GM21390 (cell line): ENCODE results near the gene MALT1.
A peak's percentile ranks its signal among the peaks of the same experiment; 100 is the strongest.
"Not testable (repeated sequence)": the region's sequence is repeated elsewhere in the genome, so short reads cannot be mapped to it uniquely, and the experiment has no call there.

Experiments used
- ATAC-seq: cut with Tn5 transposase; IDR thresholded peaks from one replicate; pipeline ENCODE4 v1.9.1; 2021; ENCODE audit not compliant: unreplicated experiment

Gene MALT1

DNA sequence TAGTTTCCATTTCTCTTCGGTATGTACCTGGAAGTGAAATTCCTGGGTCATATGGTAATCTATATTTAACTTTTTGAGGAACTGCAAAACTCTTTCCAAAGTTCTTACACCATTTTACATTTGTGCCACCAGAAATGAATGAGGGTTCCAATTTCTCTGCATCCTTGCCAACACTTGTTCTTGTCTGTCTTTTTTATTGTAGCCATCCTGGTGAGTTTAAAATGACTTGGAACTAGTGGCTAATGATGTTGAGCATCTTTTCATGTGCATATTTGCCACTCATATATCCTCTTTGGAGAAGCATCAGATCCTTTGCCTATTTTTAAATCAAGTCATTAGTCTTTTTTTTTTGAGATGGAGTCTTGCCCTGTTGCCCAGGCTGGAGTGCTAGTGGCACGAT is 59.4 kb downstream of the MALT1 start:
- no peak for ATAC-seq

DNA sequence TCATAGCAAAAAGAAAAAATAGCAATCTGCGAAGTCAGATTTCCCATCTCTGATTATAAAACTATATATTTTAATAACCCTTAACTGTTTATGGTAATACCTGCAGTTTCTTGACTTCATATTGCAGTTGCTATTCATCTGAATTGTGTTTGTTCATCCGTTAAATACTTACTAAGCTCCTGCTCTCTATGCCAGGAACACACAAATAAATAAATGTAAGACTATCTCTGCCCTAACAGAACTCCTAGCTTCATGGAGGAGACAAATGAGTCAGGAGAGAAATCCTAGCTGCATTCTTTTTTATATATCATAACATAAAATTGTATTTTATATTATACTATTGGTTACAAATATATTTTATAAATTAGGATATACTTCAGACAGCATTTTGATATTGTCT is 61.2 kb downstream of the MALT1 start:
- no peak for ATAC-seq

DNA sequence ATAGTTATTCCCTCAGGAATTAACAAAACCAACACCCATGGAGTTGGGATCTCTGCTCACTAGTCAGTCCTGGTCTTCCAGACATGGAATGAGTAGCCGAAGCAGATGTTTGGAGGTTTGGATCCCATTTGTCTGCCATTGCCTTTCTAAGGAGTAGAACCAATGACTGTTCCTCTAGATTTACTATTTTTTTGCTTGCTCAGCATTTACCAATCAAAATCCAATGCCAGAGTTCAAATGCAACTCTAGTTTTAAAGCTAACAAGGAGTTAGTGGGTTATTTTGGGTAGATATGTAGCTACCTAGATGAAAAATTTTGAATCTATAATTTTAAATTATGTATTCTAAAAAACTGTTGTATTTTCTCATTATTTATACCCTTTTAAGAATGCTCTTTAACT is 62.6 kb downstream of the MALT1 start:
- no peak for ATAC-seq

DNA sequence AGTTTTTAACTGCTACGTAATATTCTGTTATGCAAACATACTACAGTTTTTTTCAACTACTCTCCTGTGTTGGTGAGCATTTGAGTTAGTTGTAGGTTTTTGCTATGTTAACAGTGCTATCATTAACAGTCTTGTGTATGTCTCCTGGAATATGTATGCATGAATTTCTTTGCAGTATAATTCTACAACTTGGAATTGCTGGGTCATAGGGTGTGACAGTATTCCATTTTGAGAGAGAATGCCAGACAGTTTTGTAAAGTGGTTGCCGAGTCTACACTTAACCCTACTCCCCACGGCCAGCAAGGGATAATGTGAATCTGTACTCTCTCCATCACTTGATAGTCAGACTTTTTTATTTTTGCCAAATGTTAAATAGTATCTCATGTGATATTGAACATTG is 67.1 kb downstream of the MALT1 start:
- ATAC-seq: no peak

DNA sequence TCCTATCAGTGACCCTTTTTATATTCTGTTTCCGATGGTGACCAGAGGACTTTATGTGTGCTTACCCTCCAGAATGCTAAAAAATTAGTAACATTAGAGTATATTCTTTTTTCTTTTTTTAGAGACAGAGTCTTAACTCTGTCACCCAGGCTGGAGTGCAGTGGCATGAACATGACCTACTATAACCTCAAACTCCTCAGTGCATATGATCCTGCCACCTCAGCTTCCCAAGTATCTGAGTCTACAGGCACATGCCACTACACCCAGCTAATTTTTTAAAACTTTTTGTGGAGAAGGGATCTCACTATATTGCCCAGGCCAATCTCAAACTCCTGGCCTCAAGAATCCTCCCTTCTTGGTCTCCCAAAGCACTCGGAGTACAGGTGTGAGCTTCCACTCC is 74.6 kb downstream of the MALT1 start:
- ATAC-seq: no peak

DNA sequence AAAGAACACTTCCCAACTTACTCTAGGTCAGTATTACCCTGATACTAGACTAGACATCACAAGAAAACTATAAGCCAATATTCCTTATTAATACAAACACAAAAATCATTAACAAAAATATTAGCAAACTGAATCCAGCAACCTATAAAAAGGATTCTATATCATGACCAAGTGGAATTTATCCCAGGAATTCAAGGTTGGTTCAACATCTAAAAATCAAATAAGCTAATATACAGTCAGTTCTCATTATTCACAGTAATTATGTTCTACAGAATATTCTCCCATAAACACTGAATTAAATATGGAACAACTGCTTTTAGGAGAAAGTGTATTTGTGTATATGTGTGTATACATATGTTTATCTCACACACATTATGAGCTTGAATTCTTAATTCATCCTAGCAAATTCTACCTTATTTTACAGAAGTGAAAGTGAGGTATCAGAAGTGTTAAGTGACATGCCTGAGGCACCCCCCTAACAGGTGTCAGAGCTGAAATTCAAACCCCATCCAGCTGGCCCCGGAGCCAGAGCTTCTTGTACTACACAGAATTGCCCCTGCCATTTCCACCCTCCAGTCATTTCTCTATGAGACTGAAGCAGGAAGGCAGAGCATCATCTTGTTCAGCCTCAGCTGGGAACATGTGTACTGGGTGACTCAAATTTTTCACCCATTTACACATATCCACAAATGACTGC is 77.8 kb downstream of the MALT1 start:
- no peak for ATAC-seq

DNA sequence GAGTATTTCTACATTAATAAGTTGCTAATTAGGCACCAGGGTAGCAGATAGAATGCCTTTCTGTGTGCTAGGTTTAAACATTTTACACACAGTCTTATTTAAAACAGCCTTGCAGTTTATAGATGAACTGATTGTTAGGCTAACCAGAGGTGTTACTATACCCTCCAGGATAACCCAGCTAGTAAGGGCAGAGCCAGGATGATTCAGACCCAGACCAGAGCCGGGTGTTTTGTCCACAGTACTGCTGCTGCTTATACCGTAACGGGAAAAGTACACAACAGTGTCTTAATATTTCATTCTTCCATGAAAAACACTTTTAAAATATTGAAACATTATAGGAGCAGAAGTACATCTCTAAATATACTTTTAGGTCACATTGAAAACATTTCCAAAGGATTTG is 82.7 kb downstream of the MALT1 start:
- ATAC-seq: no peak

DNA sequence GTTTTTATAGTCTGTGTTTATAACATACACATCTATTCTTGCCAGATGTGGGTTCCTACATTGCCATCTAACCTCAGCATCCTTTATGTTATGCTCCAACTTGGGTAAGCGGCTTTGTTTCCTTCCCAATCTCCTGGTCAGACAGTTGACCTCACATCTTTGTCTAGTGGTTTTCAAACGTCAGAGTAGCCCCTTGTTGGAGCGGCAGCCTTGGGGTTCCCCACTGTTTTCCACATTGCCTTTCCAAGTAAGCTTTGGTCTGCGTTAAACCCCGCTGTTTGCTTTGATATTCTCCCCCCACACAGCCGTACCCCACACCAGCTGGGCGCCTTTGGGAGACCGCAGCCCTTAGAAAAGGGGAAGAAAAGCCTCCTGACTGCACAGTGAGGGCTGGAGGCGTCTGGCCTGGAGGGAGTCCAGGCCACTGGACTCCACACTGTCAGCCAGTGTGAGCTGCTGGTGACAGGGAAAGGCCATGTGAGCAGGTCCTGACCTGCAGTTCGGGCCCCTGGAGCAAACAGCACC is 83.3 kb downstream of the MALT1 start:
- ATAC-seq: no peak

DNA sequence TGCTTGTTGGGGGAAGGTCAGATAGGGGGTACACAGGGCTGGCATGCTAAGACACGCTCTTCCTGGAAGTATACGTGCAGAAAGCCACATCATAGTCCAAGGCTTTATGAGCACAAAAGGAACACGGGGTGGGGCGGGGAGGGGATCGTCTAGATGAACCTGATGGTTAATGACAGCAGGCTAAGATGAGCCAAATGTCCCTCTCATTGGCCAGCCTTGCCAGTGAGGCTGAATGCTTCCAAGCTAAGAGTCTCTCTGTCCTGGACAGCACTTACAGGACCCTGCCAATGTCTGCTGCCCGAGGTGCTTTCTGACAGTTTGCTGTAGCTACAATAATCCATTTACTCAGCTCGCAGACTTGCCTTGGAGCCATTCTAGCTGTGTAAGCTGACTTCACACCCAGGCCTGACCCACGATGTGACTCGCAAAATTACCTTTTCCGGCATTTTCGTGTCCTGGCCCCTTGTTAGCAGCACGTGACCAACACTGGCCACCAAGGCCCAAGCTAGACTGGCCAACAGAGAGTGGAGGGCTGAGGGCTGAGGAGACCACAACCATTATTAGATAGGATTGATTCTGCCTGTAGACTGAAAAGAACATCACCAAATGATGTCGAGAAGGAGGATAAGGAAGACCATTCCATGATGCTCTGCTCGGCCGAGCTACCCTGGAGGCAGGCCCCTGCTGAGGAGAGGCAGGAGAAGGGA is 84.2 kb downstream of the MALT1 start:
- ATAC-seq: no peak

DNA sequence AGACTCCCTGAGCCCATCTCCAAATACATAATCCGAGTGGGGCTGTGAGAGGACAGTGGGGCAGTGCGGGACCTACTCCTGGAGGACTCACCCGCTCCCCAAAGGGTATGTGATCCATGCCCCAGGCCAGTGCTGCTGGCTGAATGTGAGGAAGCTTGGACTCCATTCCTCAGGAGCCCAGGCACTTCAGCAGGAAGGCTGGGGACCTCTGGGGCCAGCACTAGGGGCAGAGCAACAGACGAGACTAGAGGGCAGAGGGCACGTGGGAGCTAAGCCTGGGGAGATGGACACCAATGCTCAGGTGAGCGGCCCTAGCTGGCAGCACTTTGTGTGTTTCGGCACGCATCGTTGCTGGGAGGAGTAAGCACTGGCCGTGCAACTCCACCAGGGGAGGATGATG is 84.9 kb downstream of the MALT1 start:
- ATAC-seq: no peak

DNA sequence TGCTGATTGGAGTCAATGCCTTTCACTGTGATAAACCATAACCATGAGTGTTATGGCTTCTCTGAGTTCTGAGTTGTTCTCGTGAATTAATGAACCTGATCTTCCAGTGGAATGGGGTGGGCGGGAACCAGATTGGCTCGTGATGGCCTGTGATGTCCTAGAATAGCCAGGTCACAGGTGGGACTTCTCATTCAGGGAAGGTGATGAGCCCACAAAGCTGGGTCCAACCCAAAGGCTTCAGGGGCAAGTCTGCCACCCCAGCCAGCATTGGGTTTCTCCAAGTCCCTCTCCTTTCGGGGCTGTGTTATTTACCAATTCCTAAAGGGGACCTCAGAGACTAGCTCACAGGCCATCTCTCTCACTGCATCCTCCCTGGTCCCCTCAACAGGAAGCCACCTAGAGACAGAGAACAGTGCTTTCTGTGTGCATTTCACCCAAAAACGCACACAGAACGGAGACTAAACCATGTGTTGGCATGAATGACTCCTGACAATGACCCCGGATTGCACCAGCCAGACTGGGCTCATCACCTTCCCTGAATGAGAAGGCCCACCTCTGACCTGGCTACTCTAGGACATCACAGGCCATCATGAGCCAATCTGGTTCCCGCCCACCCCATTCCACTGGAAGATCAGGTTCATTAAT is 85.5 kb downstream of the MALT1 start:
- no peak for ATAC-seq

DNA sequence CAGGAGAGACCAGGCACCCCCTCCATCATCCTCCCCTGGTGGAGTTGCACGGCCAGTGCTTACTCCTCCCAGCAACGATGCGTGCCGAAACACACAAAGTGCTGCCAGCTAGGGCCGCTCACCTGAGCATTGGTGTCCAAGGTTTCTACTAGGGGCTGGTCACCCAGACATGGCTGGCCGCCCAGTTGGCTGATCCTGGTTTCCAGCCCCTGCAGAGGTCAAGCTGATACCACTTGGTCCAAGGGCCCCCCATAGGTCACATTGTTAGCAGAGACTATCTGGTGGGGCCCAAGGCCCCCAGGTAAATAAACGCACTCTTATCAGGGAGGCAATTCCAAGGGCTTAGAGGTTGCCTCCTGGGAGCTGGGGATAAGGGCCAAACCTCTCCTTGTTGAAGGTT is 86.1 kb downstream of the MALT1 start:
- not testable (repeated sequence) for ATAC-seq

DNA sequence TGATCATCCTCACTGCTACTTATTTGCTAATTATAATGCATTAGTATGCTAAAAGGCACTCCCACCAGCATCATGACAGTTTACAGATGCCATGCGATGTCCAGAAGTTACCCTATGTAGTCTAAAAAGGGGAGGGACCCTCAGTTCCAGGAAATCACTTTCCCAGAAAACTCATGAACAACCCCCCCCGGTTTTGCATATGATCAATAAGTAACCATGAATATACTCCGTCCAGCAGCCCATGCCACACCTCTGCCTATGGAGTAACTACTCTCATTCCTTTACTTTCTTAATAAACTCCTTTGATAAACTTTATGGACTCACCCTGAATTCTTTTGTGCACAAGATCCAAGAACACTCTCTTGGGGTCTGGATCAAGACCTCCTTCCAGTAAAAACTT is 86.8 kb downstream of the MALT1 start:
- no peak for ATAC-seq

DNA sequence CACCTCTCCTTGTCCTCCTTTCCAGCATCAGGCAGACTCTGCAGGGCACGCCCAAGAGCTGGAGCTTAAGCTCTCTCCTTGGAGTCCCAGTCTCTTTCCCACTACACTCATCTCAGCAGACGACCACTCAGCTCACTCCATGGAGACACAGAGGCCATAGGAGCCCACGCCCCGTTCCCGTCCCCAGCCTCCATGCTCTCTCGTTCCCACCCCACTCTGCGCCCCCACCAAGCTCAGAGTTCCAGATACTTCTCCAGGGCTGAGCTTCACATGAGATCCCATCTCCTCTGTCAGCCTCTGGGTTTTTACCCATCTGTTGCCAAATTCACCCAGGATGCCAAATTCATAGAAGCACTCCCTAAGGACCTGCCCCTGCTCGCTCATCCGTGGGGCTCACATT is 87.3 kb downstream of the MALT1 start:
- ATAC-seq: no peak

DNA sequence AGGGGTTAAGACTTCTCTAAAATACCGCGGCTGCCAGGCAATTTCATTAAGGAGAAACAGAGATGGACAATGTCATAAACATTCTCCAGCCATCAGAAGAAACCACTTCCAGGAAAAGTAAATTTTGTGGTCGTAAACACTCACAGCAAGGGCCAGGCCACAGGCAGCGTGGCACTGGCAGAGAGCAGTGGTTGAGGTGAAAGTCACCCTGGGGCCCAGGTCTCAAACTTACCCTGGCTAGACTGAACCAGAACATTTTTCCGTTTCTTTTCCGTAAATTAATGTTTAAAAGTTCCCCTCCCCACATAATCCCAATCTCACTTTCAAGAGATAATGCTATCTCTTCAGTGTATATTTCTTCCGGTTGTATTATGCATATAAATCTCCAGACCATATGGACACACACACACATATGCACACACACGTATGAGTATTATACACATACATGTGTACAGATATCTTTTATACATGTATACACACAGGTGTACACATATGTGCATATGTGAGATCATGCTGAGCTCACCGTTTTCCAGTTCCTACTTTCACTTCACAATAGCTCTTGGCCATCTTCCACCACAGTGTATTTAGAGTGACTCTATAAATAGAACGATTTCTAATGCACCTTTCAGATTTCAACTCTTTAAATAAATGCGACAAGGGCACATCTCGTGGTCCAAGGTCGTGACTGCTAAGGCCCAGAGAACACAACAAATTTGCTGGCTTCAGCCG is 90.1 kb downstream of the MALT1 start:
- ATAC-seq: peak; percentile 73

DNA sequence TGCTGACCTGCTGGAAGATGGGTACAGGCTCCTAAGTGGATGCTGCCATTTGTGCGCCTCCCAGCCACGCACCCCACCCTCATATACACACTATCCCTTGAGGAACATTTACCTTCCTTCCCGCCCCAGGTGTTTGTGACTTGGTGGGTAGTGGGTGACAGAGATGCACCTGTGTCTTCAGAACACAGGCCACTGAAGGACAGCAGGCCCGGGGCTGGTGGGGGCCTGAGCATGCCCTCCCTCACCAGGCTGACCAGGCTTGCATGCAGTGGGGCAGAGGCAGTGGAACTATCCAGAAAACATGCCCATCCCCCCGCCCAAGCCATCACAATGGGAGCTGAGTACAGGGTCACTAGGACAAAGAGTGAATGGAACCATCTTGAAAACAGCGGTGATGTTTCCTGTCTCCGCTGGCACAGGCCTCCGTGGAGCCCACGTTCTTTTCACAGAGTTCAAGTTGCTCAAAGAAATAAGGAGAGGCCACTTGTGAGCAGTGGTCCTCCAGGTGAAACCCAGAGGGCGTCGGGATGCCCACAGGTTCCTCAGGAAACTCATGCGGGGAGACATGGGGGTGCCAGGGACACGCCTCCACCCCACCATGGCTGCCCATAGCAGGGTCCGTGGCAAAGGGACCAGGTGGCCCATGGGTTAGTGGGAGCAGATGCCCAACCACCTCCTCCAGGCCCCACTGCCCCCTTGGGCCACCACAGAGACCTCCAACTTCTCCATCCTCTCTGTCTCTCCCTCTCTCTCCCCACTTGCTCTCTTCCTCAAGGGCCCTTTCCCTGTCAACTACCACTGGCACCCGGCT is 90.9 kb downstream of the MALT1 start:
- ATAC-seq: no peak

DNA sequence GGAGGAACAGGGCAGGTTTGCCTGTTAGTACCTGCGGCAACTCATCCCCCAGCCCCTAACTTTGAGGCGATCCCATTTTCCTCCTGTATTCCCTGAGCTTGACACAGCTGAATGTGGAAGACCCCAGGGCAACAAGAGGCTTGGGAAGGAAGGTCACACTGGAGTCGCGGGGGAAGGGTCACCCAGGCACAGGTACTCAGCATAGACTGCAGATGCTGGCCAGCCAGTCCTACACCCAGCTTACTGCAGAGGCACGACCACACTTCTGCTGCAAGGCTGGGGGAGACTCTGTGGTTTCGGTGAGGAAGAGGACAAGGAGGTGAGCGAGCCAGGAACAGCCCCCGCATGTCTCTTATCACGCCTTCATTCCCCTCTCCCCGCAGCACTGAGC is 91.5 kb downstream of the MALT1 start:
- no peak for ATAC-seq

DNA sequence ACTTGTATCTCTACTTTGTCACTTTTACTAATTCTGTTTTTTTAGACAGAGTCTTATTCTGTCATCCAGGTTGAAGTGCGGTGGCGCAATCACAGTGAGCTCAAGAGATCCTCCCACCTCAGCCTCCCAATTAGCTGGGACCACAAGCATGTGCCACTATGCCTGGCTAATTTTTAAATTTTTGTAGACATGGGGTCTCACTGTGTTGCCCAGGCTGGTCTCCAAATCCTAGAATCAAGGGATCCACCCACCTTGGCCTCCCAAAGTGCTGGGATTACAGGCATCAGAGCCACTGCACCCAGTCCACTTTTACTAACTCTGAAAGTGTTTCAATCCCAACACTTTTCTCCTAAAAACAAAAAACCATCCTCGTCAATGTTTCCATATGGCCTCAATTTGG is 94.9 kb downstream of the MALT1 start:
- no peak for ATAC-seq

DNA sequence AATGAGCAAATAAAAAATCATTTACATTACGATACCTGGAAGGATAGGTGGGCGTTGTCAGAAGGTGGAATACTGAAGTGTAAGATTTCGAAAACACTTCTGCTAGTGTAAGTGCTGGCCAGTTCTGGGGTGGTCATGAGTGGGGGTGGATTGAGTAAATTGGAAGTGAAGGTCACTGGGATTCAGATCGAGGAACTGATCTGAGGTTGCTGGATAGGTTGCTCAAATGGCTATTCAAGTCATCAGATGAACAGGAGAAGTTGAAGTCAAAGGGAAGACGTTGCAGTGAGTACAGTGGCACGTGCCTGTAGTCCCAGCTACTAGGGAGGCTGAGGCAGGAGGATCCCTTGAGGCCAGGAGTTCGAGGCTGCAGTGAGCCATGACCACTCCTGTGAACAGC is 95.7 kb downstream of the MALT1 start:
- no peak for ATAC-seq

DNA sequence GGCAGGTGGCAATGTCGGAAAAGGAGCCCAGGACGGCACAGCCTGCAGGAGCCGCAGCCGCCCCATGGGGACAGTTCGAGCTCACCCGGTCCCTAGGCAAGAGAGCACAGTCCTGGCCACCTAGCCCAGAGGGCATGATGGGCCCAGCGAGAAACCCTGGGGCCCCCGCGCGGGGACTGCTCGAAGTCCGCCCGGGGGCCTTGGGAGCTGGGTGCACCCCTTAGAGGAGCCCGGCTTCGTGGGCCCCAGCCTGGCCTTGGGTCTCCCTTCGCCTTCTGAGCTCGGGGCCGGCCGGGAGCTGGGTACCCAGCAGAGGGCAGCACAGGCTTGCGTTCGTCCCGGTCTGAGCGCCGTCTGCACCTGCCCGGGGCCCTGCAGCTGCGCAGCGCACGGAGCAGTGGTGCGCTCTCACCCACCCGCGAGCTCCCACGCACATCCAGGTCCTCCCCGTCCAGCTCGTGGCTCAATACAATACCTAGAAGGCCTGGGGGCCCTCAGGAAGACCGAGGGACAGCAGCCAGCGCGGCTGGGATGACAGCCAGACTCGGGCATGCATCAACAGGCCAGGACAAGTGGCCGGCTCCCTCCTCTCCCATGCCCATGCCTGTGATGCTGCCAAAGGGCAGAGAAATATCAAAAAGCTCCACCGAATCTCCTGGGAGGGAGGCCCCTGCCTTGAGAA is 97.2 kb downstream of the MALT1 start:
- ATAC-seq: peak; percentile 84
